ENCODE data around the gene TIFAB.

DNA sequence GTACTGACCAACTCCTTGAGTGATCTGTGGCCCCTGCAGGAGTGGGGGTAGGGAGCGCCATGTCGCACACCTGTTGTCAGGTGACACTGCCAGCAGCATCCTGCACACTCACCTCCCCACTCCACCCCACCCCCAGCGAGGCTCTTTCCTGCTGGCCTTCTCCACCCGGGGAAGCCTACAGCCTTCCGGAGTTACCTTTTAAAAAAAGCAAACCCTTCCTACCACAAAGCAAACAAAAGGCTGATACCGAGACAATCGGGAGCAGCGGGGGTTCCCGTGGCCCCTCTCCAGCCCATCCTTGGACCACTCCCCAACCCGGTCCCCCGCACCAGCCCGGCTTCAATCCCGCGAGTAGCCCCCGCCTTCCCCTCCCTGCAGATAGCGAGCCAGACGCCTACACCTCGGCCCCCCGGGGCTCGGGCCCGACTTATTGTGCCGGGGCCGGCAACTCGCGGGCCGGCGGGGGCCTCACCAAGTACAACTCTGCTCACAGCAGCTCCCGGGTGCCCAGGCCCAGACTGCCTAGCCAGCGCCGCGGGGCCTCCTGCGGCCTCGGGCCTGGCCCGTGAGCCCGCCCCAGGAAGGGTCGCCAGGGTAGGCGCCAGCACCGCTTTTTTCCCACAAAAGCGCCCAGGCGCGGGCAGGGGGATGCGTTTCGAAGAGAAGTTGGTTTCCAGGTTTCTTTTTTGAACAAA lies 53.8 kb downstream of the TIFAB start:
- TF ChIP-seq, protein P1, sequence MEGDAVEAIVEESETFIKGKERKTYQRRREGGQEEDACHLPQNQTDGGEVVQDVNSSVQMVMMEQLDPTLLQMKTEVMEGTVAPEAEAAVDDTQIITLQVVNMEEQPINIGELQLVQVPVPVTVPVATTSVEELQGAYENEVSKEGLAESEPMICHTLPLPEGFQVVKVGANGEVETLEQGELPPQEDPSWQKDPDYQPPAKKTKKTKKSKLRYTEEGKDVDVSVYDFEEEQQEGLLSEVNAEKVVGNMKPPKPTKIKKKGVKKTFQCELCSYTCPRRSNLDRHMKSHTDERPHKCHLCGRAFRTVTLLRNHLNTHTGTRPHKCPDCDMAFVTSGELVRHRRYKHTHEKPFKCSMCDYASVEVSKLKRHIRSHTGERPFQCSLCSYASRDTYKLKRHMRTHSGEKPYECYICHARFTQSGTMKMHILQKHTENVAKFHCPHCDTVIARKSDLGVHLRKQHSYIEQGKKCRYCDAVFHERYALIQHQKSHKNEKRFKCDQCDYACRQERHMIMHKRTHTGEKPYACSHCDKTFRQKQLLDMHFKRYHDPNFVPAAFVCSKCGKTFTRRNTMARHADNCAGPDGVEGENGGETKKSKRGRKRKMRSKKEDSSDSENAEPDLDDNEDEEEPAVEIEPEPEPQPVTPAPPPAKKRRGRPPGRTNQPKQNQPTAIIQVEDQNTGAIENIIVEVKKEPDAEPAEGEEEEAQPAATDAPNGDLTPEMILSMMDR (IDR thresholded peaks at IDR 0.05; ENCODE audit: borderline replicate concordance, extremely low read depth, low read length, poor library complexity, severe bottlenecking): no peak
- no peak for TF ChIP-seq EZH2 (IDR thresholded peaks at IDR 0.05; ENCODE audit: borderline replicate concordance, low read depth, low read length, severe bottlenecking)

All from DND-41 (cell line).